Neural cell (in vitro differentiated cells): ENCODE data around the gene CTDNEP1. TPM values are rescaled to one million over a fixed set of nuclear protein-coding genes. Genes with fewer than 3 reads are reported as not detected.

Experiments
- H2AFZ ChIP-seq: fragments of 200-600, 300-800 bp; sonication (generic), shearing (Covaris generic); 2 replicates; pipeline ENCODE4 v1.6.0; 2014; ENCODE audit warnings: low read depth, mild to moderate bottlenecking, antibody characterized with exemption, low read length, moderate library complexity
- H3F3A ChIP-seq: fragments of 200-600 bp; shearing (Covaris generic); 2 replicates; pipeline ENCODE4 v1.6.1; 2016; ENCODE audit warnings: mild to moderate bottlenecking, moderate library complexity, mixed read lengths, antibody characterized with exemption, low read length; ENCODE audit not compliant: insufficient read depth, poor library complexity, severe bottlenecking
- H3K27ac ChIP-seq: fragments of 200-600, 300-800 bp; sonication (generic), shearing (Covaris generic); 2 replicates; pipeline ENCODE4 v1.5.1; 2014; ENCODE audit warnings: mild to moderate bottlenecking, low read length, moderate library complexity
- H3K27me3 ChIP-seq: fragments of 300-800, 200-600 bp; sonication (generic), shearing (Covaris generic); 2 replicates; pipeline ENCODE4 v1.6.0; 2014; ENCODE audit warnings: mild to moderate bottlenecking, low read depth, low read length, moderate library complexity; ENCODE audit not compliant: insufficient read depth
- H3K36me3 ChIP-seq: fragments of 300-800, 200-600 bp; sonication (generic), shearing (Covaris generic); 2 replicates; pipeline ENCODE4 v1.5.1; 2014; ENCODE audit warnings: mild to moderate bottlenecking, antibody characterized with exemption, low read length, moderate library complexity; ENCODE audit not compliant: insufficient read depth
- H3K4me2 ChIP-seq: fragments of 300-800, 200-600 bp; sonication (generic), shearing (Covaris generic); 2 replicates; pipeline ENCODE4 v1.6.0; 2014; ENCODE audit warnings: mild to moderate bottlenecking, low read length
- H3K4me3 ChIP-seq: fragments of 300-800, 200-600 bp; sonication (generic), shearing (Covaris generic); 2 replicates; pipeline ENCODE4 v1.5.1; 2014; ENCODE audit warnings: mild to moderate bottlenecking, low read length, moderate library complexity
- H3K79me2 ChIP-seq: fragments of 200-600 bp; shearing (Covaris generic); replicated peaks from 2 replicates; pipeline ENCODE4 v1.6.0; 2014; ENCODE audit warnings: mild to moderate bottlenecking, low read length, moderate library complexity; ENCODE audit not compliant: insufficient read depth
- H3K9ac ChIP-seq: fragments of 300-800, 200-600 bp; sonication (generic), shearing (Covaris generic); 2 replicates; pipeline ENCODE4 v1.6.1; 2016; ENCODE audit warnings: mild to moderate bottlenecking, low read length, mixed read lengths
- H3K9me2 ChIP-seq: fragments of 200-600 bp; shearing (Covaris generic); 2 replicates; pipeline ENCODE4 v1.6.1; 2016; ENCODE audit warnings: mild to moderate bottlenecking, low read length, mixed read lengths; ENCODE audit not compliant: insufficient read depth
- H3K9me3 ChIP-seq: fragments of 200-600, 300-800 bp; sonication (generic), shearing (Covaris generic); 2 replicates; pipeline ENCODE4 v1.6.1; 2016; ENCODE audit warnings: mild to moderate bottlenecking, mixed run types, low read length, moderate library complexity, mixed read lengths
- H4K20me1 ChIP-seq: fragments of 200-600 bp; shearing (Covaris generic); 2 replicates; pipeline ENCODE4 v1.6.1; 2016; ENCODE audit warnings: mild to moderate bottlenecking, mixed run types; ENCODE audit not compliant: insufficient read depth
- CTCF ChIP-seq: fragments of 450-650 bp; IDR thresholded peaks from 2 replicates; pipeline ENCODE4 v1.5.1; 2014; ENCODE audit warnings: antibody characterized with exemption, mild to moderate bottlenecking, moderate library complexity; ENCODE audit not compliant: poor library complexity, severe bottlenecking
- EP300 ChIP-seq: fragments of 450-650 bp; conservative IDR thresholded peaks from 2 replicates; pipeline ENCODE4 v1.6.1; 2014; ENCODE audit warnings: antibody characterized with exemption, mild to moderate bottlenecking, moderate library complexity; ENCODE audit not compliant: poor library complexity, severe bottlenecking
- EZH2 ChIP-seq: fragments of 200-600, 300-800 bp; shearing (Covaris generic), sonication (generic); IDR thresholded peaks from 2 replicates; pipeline ENCODE4 v1.6.1; 2014; ENCODE audit warnings: antibody characterized with exemption, low read length, borderline replicate concordance, mild to moderate bottlenecking; ENCODE audit not compliant: insufficient read depth, poor library complexity, severe bottlenecking
- MXI1 ChIP-seq: fragments of 450-650 bp; conservative IDR thresholded peaks from 2 replicates; pipeline ENCODE4 v1.6.1; 2014; ENCODE audit warnings: antibody characterized with exemption, mild to moderate bottlenecking; ENCODE audit not compliant: poor library complexity, severe bottlenecking
- POLR2AphosphoS5 ChIP-seq: IDR thresholded peaks from 2 replicates; pipeline ENCODE4 v1.6.1; 2012
- RAD21 ChIP-seq: fragments of 450-650 bp; conservative IDR thresholded peaks from 2 replicates; pipeline ENCODE4 v1.6.1; 2014; ENCODE audit warnings: antibody characterized with exemption, mild to moderate bottlenecking, moderate library complexity
- REST ChIP-seq: IDR thresholded peaks from 2 replicates; pipeline ENCODE4 v1.6.1; 2012; ENCODE audit warnings: borderline replicate concordance
- SMC3 ChIP-seq: fragments of 450-650 bp; conservative IDR thresholded peaks from 2 replicates; pipeline ENCODE4 v1.6.1; 2014; ENCODE audit warnings: antibody characterized with exemption, mild to moderate bottlenecking, moderate library complexity; ENCODE audit not compliant: poor library complexity
- TAF1 ChIP-seq: IDR thresholded peaks from 2 replicates; pipeline ENCODE4 v1.6.1; 2012; ENCODE audit warnings: low read depth
- polyA plus RNA-seq: library from polyadenylated mRNA; depleted of rRNA; stranded (reverse); fragments of >200 nt; gene quantifications from 2 replicates; pipeline ENCODE4 v1.2.3, GENCODE V29; 2014

CTDNEP1 gene
- polyA plus RNA-seq, 1 donor from 2014 or later: 39.4 TPM

DNA sequence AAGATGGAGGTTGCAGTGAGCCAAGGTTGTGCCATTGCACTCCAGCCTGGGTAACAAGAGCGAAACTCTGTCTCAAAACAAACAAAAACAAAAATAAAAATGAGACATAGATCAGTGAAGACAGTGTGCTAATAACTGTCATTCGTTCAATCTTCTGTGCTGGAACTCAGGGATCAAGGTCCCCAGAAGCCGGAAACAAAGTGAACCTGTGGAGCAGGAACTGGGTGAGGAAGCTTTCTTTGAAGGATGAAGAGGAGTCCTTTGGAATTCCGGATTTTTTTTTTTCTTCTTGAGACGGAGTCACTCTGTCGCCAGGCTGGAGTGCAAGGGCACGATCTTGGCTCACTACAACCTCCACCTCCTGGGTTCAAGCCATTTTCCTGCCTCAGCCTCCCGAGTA, 27.9 kb upstream of the CTDNEP1 start:
- no peak overlapping the region for H3K4me2 ChIP-seq
- no peaks in the 10 kb centered on the region for H3K9me3 ChIP-seq
- H3K9me2 ChIP-seq: no peaks in the 10 kb centered on the region
- H3K9ac ChIP-seq: no peak overlapping the region
- no peaks in the 10 kb centered on the region for H3F3A ChIP-seq
- H3K27me3 ChIP-seq: peaks cover 31% of the 10 kb centered on the region
- no peaks in the 10 kb centered on the region for H3K36me3 ChIP-seq
- H3K4me3 ChIP-seq: no peak overlapping the region
- H3K27ac ChIP-seq: no peak overlapping the region
- TF ChIP-seq EP300 (no peak), MXI1 (no peak), SMC3 (no peak), EZH2 (no peak), CTCF (no peak), POLR2AphosphoS5 (no peak)
- no peaks in the 10 kb centered on the region for H4K20me1 ChIP-seq
- H3K79me2 ChIP-seq: no peaks in the 10 kb centered on the region
- no peak overlapping the region for H2AFZ ChIP-seq

GRCh38 chr17:7266784-7267183, 15.2 kb upstream of the CTDNEP1 start:
- H4K20me1 ChIP-seq: no peaks in the 10 kb centered on the region
- H3K36me3 ChIP-seq: no peaks in the 10 kb centered on the region
- H3K9me2 ChIP-seq: no peaks in the 10 kb centered on the region
- TF ChIP-seq EZH2 (no peak), REST (no peak), RAD21 (no peak), SMC3 (no peak), TAF1 (no peak)
- H2AFZ ChIP-seq: no peak overlapping the region
- H3K27me3 ChIP-seq: peaks cover 31% of the 10 kb centered on the region
- H3F3A ChIP-seq: no peaks in the 10 kb centered on the region
- H3K79me2 ChIP-seq: no peaks in the 10 kb centered on the region
- H3K27ac ChIP-seq: no peak overlapping the region
- H3K4me3 ChIP-seq: no peak overlapping the region
- H3K4me2 ChIP-seq: no peak overlapping the region
- no peaks in the 10 kb centered on the region for H3K9me3 ChIP-seq
- H3K9ac ChIP-seq: no peak overlapping the region

- H3K4me2 ChIP-seq: no peak overlapping the region
Measured at GRCh38 chr17:7263801-7264078, 12.2 kb upstream of the CTDNEP1 start.

More at GRCh38 chr17:7263801-7264078, 12.2 kb upstream of the CTDNEP1 start:
- H3K9me3 ChIP-seq: no peaks in the 10 kb centered on the region
- H3K36me3 ChIP-seq: peaks cover 4% of the 10 kb centered on the region
- H3K79me2 ChIP-seq: no peaks in the 10 kb centered on the region
- H3K9ac ChIP-seq: no peak overlapping the region
- no peaks in the 10 kb centered on the region for H4K20me1 ChIP-seq
- H2AFZ ChIP-seq: no peak overlapping the region
- no peak overlapping the region for H3K27ac ChIP-seq
- no peak for TF ChIP-seq POLR2AphosphoS5
- TF ChIP-seq TAF1: no peak
- TF ChIP-seq EZH2: no peak
- TF ChIP-seq SMC3: no peak
- TF ChIP-seq EP300: no peak
- TF ChIP-seq REST: no peak
- TF ChIP-seq CTCF: no peak
- no peak for TF ChIP-seq MXI1
- no peak for TF ChIP-seq RAD21
- no peak overlapping the region for H3K4me3 ChIP-seq
- no peaks in the 10 kb centered on the region for H3K9me2 ChIP-seq
- H3K27me3 ChIP-seq: peaks cover 60% of the 10 kb centered on the region
- no peaks in the 10 kb centered on the region for H3F3A ChIP-seq
